RPMI7951 (cell line): Measurements from ENCODE around the gene GREM2. TPM values are rescaled to one million over a fixed set of nuclear protein-coding genes. Genes with fewer than 3 reads are reported as not detected.

Experiments used
- DNase-seq: peaks from one replicate; pipeline ENCODE4 v3.0.0-alpha.2; 2012; ENCODE audit warnings: low read depth
- total RNA-seq: library from RNA; depleted of rRNA; stranded (reverse); fragments of >200 nt; shearing (Covaris generic); gene quantifications from 2 replicates; pipeline ENCODE4 v1.2.3, GENCODE V29; 2014; rRNA removed

The GREM2 gene
- not detected in 2 replicates for total RNA-seq

DNA sequence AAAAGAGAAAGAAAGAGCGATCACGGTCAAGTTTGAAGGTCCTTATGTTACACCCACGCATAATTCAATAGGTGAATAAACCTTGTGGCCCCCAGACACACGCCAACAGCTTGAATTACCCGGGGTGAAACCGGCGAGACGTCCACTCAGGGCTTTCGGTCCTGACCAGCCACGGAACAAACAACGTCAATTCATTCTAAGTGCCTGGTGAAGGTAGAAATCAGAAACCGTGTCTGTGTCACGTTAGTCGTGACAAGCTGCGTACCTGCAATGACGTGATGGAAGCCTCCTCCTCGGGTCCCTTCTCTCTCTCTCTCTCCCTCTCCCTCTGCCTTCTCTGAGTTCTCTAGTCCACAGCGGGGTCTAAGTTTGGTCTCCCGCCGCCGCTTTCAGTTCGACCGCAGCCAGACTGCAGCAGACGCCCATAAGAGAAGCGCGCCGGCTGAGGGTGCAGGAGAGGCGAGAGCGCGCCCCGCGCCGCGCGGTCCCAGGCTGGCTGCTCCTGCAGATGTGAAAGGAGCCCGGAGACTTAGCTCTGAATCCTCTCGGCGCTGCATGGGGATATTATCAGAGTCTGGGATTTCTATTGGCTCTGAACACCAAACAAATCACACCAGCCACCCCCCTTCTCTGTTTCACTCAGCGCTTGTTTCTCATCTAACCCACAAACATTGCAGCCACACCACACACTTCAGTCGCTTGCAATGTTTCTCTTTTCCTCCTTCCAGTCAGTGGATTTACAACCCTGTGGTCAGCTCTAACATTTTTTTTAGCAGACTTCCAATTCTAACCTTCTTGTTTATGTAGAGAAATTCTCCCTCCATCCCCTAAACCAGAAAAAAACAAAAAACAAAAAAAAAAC, at the start of gene GREM2:
GREM2 (minus strand) TSS at position 537 of the 862 bp plus-strand sequence. CDS start 118,680 bp downstream, outside the sequence.
- DNase-seq: peak; percentile 70

DNA sequence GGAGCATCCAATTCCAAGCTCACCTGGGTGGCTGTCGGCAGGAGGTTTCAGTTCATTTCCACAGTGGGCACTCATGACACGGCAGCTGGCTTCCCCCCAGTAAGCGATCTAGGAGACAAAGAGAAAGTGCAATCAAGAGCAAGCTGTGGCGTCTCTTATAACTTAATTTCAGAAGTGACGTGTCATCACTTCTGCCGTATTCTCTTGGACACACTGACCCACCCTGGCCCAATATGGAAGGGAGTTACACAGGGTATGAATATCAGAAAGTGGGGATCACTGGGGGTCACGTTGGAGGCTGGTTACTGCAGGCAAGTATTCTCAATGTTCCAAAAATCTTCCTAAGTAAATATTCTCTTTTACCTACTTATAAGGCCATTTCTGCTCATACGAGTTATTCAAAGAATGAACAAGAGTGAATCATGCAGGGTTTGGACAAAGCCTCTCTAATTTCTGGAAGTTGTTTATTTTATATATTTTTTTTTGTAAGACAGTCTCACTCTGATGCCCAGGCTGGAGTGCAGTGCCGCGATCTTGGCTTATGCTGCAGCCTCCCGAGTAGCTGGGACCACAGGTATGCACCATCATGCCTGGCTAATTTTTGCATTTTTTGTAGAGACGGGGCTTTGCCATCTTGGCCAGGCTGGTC, 46.5 kb upstream of the GREM2 start:
- DNase-seq: no peak

DNA sequence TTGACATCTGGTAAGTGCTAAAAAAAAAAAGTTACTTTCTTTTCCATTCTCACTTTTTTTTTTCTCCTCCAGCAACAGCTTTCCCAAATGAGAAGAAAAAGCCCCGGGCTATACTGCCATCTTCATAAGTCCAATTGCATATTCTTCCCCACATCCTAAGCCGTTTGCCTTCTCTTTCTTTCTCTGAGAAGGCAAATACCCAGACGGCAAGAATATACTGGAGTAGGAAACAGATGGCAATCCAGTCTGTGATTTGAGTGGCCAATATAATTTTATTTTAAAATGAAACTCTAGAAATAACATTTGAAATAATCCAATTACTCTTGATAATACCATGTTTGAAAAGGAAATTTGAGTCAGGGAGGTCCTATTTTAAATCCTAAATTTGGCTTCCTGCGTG, 44.6 kb upstream of the GREM2 start:
- DNase-seq: no peak

DNA sequence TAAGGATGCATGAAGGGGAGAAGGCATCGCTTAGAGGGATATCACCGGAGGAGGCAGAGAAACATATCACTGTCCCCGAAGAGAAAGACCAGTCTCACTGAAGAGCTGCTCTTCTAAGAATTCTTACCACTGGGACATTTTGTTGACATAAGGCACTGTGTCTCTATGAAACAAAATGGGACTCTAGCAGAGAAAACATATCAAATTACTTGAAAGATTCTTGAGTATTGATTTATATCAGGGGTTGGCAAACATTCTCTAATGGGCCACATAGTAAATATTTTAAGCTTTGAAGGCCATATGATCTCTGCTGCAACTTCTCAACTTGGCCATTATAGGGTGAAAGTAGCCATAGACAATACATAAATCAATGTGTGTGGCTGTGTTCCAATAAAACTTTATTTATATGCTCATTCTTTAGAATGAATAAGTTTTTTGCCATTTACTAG, 41.0 kb upstream of the GREM2 start:
- DNase-seq: no peak

DNA sequence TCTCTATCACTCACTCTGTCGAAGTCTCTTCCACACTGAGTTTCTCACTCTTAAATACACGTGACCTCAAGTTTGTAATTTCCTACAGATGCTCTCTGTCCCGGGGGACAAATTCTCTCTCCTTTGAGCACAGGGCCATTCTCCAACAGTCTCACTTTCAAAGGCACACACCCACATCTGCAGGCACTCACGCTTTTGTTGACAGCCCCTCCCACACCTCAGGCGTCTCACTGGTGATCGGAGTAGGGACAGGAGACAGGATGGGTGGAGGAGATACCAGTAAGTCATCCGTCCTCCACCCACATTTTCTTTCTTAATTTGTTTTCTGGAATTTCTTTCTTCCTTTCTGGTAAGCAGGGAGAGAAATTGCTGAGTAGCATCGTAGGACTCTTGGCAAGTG, 40.6 kb upstream of the GREM2 start:
- no peak for DNase-seq

DNA sequence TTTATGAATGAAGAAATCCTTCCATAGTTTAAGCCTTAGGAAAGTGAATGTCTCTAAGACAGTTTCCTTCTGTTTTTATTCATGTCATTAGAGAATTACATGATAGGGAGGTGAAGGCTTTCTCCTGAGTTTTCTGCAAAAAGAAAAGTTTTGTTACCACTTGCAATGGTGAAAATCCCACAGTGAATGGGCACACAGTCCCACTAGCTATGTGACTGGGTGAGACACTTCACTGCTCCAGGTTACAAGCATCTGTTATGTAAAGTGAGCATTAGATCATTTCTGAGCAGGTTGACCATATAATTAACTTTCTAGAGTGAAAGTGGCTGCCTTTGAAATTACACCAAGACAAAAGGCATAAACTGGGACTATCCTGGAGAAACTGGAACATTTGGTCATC, 38.9 kb upstream of the GREM2 start:
- DNase-seq: no peak

DNA sequence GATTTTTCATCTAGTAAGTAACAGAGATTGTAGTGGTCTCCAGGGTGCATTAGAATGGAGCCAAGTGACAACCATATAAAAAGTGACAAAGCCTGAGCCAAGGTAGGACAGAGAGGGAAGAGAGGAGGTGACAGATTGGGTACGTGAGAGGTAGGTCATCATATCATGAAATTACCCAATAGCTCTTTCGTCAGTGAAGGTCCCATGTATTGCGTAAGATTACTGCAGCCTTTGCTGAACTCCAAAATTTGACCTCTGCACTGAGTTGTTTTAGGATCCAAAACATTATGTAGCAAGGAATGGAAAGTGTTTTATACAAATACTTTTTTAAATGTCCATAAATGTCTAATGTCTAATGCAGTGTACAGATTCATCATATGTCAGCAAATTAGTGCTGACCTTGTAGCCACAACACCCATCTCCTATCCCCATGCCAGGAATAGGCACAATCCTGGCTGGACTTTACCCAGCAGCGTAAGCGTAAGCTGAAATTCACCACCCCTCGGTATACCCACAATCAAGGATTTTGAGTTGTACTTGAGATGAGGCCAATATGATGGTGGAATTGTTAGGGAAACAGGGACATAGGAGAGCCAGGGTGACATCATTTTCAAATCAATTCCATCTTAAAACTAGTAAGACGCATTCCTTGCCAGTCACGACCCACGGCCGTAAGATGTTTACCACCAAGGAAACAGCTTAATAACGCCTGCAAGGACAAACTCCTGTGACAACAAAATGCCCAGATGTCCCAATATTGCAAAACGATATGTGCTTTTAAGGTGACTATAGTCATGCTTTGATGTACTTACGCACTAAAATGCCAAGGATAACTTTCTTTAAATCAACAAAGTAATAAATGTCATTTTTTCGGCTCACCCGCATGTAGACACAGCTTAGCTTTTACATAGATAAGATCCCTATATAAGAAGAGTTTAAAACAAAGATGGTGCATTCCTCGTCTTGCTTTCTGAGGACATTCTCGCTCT, 38.1 kb upstream of the GREM2 start:
- no peak for DNase-seq

DNA sequence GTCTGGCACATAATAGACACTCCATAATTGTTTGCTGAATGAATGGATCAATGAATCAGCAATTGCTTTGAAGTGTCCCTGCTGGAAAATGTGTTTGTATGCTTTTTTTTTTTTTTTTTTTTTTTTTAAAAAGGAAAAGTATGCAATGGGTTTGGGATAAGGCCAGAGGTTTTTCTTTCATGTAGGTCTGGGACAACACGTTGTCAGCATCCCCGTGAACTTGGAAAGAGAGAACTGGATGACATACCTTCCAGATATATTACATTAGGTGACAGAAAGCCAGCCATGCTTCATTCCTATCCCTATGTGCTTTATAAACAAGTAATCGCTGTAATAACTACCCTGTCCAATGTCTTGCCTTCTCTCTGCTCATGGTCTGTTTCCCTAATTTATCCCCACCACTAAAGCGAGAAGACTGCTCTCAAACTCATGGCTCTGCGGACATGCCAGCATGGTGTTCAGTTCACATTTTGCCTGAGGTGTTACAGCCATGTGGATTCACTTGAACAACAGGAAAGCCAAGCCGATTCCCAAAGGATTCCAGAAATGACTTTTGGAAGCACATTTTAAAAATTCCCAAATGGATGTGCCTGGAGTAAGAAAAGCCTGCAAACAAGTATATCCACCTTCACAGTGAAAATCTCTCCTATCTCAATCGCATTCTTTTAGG, 34.8 kb upstream of the GREM2 start:
- DNase-seq: no peak

DNA sequence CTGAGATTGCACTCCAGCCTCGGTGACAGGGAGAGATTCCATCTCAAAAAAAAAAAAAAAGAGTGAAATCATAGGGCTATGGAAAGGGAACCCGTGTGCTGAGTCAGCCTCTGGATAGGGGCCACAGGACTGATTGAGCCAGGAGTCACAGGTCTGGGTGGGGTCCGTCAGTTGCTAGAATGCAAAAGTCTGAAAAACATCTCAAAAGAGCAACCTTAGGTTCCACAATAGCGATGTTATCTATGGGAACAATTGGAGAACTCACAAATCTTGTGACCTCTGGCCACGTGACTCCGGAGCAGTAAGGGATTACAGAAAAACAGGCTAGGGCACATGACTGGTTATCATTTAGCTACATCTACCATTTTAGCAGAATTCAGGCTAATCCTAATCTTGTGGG, 32.8 kb upstream of the GREM2 start:
- no peak for DNase-seq

DNA sequence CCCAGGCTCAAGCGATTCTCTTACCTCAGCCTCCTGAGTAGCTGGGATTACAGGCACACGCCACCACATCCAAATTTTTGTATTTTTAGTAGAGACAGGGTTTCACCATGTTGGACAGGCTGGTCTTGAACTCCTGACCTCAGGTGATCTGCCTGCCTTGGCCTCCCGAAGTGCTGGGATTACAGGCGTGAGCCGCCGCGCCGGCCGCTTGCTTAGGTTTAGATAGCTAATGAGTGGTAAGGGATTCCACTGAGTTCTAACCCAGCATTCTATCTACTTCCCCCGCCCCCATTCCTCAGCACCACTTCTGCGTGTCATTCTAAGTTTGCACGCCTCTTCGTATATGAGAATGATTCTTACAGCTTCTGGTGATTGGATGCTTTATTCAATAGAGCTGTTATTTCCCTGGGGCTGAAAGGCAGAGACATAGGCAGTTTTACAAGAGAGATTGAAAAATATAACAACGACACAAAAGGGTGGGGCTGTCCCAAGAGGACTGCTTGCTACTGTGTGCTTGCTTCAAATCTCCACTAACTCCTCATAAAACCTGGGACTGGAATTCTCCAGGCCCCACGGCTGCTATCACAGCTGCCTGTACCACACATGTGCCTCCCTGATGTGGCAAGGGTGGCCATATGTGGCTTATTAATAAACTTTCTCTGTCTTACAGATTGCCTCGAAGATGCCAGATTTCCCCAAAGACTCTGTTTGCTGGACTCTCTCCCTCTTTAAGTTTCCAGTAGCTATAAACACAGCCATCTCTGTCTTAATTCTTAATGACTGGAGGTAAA, 23.7 kb upstream of the GREM2 start:
- no peak for DNase-seq

DNA sequence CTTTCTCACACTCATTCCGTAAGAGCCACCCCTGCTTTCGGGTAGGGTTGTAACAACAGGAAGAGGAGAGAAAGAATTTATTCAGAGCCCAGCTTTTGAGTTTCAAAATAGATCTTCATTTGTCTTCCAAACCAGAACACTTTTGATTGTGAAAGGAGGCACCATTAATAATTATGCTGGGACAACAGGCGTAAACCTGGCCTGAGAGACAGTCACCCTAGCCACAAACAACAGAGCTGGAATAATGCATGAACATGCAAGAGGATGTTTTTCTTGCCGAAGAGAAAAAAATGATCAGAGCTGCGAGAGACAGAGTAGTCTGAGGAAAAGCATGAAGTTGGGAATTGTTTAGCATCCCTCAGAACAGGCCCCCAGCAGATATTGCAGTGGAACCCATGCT, 18.5 kb upstream of the GREM2 start:
- DNase-seq: no peak

DNA sequence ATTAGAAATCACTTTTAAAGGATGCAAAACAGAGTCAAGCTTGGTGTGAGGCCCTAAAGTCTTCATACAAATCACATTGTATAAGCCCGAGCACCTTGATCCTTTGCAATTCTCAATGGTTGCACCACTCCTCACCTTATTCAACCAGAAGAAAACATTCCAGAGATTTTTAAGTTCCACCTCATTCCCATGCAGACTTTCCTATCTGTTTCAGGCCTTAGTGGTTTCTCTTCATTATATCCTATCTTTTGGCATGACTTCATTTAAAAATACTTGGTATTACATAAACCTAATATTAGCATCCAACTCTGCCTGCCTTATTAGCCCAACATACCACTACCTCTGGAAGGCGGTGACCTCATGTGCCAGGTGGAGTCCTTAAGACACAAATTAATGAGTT, 9.3 kb upstream of the GREM2 start:
- DNase-seq: no peak

DNA sequence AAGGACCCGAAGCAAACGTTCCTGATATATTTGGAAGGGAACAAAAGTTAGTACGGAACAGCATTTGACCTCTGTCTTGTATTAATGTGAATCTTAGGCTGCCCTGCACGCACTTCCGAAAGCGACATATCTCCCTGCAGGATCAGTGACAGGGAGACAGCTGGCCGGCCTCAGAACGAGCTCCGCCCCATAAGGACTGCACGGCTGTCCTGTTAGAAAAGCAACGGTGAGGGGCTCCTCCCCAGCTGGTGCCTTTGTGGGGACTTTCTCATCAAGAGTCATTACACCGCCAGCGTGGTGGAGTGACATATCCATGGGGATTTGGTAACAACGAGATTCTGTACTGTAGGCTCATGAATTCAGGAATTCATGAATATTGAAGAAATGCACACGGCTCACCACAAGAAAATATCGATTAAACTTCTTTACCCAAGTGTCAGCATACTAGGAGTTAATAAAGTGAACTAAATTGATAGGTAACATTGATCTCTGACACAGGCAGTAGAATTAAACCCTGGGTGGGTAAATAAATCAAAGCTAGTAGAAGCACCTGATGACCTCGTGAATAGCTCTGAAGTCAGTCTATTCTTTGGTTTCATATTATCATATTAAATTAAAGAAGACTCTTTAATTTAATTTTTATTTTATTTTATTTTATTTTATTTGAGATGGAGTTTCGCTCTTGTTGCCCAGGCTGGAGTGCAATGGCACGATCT, 8.1 kb upstream of the GREM2 start:
- DNase-seq: no peak

DNA sequence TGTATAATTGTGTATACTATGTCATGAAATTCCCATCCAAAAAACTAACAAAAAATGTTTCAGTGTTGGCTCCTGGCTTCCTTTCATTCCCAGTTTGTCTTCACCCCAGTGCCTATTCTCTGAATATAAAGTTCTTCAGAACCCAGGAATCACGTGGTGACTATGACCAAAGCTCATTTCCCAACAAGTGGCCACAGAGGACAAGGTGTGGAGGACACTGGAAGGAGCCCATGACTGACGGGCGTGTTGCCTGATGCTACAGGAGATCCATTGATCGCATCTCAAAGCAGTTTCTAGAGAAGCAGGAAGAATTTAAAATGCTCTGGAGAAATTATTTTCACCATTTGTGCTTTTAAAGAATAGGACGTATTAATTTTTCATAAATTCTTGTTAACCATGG, 7.4 kb upstream of the GREM2 start:
- no peak for DNase-seq

DNA sequence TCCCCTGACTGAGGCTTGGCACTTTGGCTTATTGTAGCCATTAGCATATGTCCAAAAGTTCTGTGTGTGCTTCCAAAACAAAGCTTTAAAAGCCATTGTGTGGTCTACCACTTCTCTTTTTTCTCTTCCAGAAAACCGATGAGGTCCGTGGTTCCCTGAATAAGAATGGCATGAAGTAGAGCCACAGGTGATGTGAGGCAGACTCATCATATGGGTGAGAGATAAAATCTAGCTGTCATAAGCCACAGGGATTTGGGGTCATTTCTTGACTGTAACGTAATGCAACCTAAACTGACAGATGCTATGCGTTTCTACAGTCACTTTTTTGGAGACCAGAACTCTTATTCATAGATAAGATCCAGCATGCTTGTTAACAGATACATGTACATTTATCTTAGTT, 7.0 kb upstream of the GREM2 start:
- DNase-seq: no peak

DNA sequence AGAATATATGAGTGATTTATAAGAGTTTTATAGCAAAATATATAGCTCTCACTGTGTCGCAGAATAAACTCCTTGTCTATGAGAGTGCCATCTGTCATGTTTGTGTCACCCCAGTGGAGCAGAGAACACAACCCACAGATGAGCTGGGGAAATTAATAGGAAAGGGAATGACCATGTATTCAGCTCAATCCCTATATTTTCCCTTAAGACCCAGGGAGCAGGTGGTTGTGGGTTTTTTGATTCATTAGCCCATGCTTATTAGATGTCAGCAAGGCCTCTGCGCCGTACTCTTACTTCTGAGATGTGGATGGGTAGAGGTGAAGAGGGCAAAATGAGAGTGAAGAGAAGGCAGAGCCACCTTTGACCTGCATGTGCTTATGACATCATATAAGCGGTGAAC, 4.1 kb upstream of the GREM2 start:
- DNase-seq: no peak

DNA sequence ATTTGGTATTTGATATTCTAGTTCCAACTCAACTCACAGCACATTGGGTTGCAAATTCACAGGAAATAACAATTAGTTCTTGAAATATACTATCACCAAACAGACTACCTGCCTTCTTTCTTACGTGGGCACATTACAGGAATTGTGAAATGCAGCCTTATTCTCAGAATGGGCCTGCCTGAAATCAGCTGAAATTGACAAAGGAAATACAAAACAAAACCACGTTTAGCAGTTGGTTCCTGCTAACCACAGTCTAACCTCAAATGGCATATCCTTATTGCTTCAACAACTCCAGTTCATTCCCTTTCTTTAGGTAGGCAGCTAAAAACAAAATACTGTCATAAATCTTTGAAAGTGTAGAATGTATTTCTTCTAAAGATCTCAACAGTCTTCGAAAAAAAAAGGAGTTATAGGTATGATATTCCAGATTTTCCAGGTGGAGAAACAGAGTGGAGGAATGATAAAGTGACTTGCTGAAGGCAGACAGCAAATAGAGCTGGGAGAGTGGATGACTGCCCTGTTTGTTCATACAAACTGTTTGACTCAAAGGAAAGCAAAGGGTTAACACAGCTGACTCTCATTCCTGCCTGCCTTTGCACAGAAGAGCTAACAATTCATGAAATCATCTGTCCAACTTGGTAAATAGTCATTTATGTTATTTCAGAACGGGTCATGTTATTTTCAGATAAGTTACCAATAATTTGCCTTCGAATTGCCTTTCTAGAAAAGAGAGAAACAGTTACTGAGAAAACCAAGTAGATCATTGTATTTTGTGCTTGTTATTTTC, 1.6 kb upstream of the GREM2 start:
- DNase-seq: no peak

DNA sequence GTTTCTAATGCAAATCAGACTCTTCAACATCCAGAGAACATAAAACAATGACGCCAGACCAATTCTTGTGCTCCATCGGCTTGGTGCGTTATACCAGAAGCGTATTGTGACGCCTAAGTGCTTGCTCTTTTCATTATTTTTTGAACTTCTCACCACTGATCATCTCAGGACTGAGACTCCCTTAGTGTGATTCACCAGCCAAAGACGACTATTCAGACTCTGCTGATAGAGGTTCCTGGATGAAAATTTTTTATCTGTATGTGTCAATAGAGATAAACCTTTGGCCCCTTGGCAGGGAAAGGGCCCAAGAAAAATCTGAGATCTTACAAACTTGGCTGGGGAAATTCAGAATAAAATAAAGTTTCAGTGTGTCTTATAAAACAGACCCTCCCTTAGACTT, 856 bp upstream of the GREM2 start:
- DNase-seq: no peak

DNA sequence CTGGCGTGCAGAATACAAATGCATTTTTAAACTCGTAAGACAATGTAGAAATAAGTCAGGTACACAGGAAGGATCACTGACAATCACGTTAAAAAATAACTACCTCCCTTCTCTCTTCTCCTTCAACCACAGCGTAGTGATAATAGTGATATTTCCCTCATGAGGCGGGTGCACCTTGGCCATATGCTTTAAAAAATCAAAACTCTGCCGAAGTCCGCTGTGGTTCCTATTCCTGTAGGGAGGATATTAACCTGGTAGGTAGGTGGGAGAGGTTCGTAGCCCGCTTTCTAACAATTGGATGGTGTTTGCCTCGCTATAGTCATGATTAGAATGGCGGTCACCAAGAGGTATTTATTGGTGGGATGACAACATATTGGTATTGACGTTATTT, 732 bp downstream of the GREM2 start:
- no peak for DNase-seq
